Thoracic aorta (tissue), 2 donors: Measurements from ENCODE around the gene SEC16B. TPM values are rescaled to one million over a fixed set of nuclear protein-coding genes. Genes with fewer than 3 reads are reported as not detected.

Experiments
- ATAC-seq: fragments of 150-250 bp; one replicate; pipeline ENCODE4 v1.8.0; 2017; ENCODE audit warnings: low read depth; ENCODE audit not compliant: insufficient number of reproducible peaks, low FRiP score
- DNase-seq: peaks from one replicate; pipeline ENCODE4 v3.0.0-alpha.2; 2020; ENCODE audit warnings: low spot score
- H3K27ac ChIP-seq, 2 donors: fragments of 200-600 bp; sonication (generic); 1 replicate in 1 of 2; 2 replicates in 1 of 2; pipeline ENCODE4 v1.5.1; 2016; ENCODE audit warnings: mild to moderate bottlenecking in 2 of 2, moderate library complexity in 2 of 2
- H3K27me3 ChIP-seq: fragments of 200-600 bp; sonication (generic); replicated peaks from 2 replicates; pipeline ENCODE4 v1.6.0; 2016; ENCODE audit warnings: mild to moderate bottlenecking; ENCODE audit not compliant: insufficient read depth
- H3K36me3 ChIP-seq: fragments of 200-600 bp; sonication (generic); one replicate; pipeline ENCODE4 v1.5.1; 2016
- H3K4me1 ChIP-seq, 2 donors: fragments of 200-600 bp; sonication (generic); 1 replicate in 1 of 2; 2 replicates in 1 of 2; pipeline versions ENCODE4 v1.5.1 to v1.6.0; 2016; ENCODE audit warnings: low read depth in 2 of 2, mild to moderate bottlenecking in 1 of 2; ENCODE audit not compliant: control insufficient read depth in 1 of 2
- H3K4me3 ChIP-seq: fragments of 200-600 bp; sonication (generic); 2 replicates; pipeline ENCODE4 v1.5.1; 2016; ENCODE audit warnings: mild to moderate bottlenecking
- H3K9me3 ChIP-seq: fragments of 200-600 bp; sonication (generic); 2 replicates; pipeline ENCODE4 v1.5.1; 2016
- total RNA-seq, 2 donors: library from RNA; depleted of rRNA; stranded (reverse); fragments of >200 nt; gene quantifications; one replicate each; pipeline versions ENCODE4 v1.1.0 to v1.2.3, GENCODE V29; 2016
- TF ChIP-seq, protein P1 (sequence below): fragments of 200-600 bp; sonication (generic); IDR thresholded peaks from one replicate; pipeline ENCODE4 v1.5.1; 2019; ENCODE audit warnings: antibody characterized with exemption

Gene SEC16B
- total RNA-seq, 2 donors from 2014 or later: 4.2 to 6.8 TPM

- no peaks in the 10 kb centered on the region for H3K27me3 ChIP-seq
- no peak overlapping the region for H3K4me3 ChIP-seq
- DNase-seq: no peak
- TF ChIP-seq, protein P1, sequence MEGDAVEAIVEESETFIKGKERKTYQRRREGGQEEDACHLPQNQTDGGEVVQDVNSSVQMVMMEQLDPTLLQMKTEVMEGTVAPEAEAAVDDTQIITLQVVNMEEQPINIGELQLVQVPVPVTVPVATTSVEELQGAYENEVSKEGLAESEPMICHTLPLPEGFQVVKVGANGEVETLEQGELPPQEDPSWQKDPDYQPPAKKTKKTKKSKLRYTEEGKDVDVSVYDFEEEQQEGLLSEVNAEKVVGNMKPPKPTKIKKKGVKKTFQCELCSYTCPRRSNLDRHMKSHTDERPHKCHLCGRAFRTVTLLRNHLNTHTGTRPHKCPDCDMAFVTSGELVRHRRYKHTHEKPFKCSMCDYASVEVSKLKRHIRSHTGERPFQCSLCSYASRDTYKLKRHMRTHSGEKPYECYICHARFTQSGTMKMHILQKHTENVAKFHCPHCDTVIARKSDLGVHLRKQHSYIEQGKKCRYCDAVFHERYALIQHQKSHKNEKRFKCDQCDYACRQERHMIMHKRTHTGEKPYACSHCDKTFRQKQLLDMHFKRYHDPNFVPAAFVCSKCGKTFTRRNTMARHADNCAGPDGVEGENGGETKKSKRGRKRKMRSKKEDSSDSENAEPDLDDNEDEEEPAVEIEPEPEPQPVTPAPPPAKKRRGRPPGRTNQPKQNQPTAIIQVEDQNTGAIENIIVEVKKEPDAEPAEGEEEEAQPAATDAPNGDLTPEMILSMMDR: no peak
- H3K27ac ChIP-seq: no peak overlapping the region
- H3K36me3 ChIP-seq: peaks cover 1% of the 10 kb centered on the region
- ATAC-seq: no peak
- no peaks in the 10 kb centered on the region for H3K9me3 ChIP-seq
- no peaks in the 10 kb centered on the region for H3K4me1 ChIP-seq
Observed at GRCh38 chr1:177937174-177937770, 32.6 kb downstream of the SEC16B start.

DNA sequence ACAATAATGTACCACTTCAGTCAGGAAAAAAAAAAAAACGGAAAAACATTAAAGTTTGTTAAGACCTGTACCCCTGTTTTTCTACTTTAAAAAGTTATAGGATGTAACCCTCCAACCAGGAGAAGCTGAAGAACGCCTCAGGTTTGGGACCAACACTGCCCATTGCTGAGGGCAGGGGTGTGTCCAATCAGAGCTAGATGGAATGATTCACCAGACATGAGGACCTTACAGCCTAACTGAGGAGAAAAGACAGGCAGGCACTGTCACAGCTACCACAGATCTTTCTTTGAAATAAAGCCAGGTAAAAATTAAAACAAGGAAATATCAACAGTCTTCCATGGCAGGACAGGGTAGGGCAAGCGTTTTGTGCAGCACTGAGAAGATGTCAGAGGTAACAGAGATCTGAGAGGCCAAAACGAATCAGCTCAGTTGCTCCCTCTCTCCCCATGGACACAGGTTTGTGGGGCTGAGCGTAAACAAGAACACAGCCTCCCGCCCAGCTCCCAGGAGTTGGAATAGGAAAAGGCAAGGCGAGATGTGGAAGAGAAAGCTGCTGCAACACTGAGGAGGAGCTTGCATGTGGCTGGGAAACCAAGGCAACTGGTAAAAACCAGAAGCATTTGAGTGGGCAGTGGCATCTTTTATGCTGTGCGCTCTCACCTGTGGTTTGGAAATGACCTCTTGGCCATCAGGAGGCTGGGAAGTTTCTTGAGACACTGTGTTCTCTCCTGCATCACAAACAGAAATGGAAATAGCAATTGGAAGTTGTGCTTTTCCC, 34.0 kb downstream of the SEC16B start:
- Histone ChIP-seq H3K9me3 (no peaks in the 10 kb centered on the region), H3K4me1 (no peaks in the 10 kb centered on the region), H3K27ac (no peak overlapping the region), H3K4me3 (no peak overlapping the region), H3K36me3 (peaks cover 4% of the 10 kb centered on the region), H3K27me3 (no peaks in the 10 kb centered on the region)
- TF ChIP-seq, protein P1: no peak
- DNase-seq (no peak), ATAC-seq (no peak)

DNA sequence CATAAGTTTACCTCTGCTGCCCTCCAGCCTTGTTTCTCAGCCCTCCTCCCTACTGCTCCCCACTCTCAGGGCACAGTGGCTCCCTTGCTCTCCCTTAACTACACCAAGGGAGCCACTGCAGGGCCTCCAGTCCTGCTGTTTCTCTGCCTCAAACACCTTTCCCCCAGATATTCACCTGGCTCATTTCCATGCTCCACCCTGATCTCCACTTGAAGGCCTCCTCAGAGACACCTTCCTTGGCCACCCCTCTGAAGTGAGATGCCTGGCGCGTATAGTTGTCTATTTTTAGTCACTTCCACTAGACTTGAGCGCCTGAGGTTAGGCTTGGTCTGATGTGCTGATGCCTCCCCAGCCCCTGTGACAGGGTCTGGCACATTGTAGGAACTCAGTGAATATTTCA, 34.9 kb downstream of the SEC16B start:
- Histone ChIP-seq H3K36me3 (peaks cover 4% of the 10 kb centered on the region), H3K27me3 (no peaks in the 10 kb centered on the region), H3K27ac (no peak overlapping the region), H3K4me1 (no peaks in the 10 kb centered on the region), H3K4me3 (no peak overlapping the region), H3K9me3 (no peaks in the 10 kb centered on the region)
- no peak for ATAC-seq
- no peak for DNase-seq
- TF ChIP-seq, protein P1: no peak

DNA sequence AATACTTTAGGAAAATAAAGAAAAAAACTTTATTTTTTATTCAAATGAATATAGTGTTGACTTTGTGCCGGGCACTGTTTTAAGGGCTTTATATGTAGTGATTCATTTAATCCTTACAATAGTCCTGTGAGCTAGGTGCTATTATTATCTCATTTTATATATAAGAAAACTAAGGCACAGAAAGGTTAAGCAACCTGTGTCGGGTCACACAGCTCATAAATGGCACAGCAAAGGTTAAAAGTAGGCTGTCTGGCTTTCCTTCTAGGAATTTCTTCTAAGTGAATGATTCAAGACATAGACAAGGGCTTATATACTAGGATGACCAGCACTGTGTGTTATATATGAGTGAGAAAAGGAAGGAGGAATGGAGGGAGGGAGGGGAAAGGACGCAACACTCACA, 35.4 kb downstream of the SEC16B start:
- Histone ChIP-seq H3K27me3 (no peaks in the 10 kb centered on the region), H3K4me1 (no peaks in the 10 kb centered on the region), H3K27ac (no peak overlapping the region), H3K9me3 (no peaks in the 10 kb centered on the region), H3K36me3 (peaks cover 7% of the 10 kb centered on the region), H3K4me3 (no peak overlapping the region)
- DNase-seq (no peak), ATAC-seq (no peak)
- TF ChIP-seq, protein P1: no peak

DNA sequence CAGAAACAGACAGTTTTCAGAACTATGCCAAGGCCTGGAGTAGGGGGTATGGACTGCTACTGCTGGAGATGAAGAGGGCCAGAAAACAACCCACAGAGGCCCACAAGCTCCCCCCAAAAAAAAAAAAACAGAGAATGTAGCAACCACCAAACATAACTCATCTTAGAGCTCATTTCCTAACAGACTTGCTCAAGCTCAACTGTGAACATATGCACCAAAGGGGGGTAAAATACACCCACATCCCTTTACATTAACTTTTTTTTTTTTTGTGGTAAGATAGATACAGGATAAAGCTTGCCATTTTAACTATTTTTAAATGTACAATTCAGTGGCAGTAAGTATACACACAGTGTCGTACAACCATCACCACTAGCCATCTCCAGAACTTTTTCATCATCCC, 36.0 kb downstream of the SEC16B start:
- DNase-seq (no peak), ATAC-seq (no peak)
- TF ChIP-seq, protein P1: no peak
- Histone ChIP-seq H3K4me1 (no peaks in the 10 kb centered on the region), H3K36me3 (peaks cover 9% of the 10 kb centered on the region), H3K9me3 (no peaks in the 10 kb centered on the region), H3K4me3 (no peak overlapping the region), H3K27me3 (no peaks in the 10 kb centered on the region), H3K27ac (no peak overlapping the region)
